HepG2 (cell line): Measurements from ENCODE around the gene PLEKHN1. TPM values are rescaled to one million over a fixed set of nuclear protein-coding genes. Genes with fewer than 3 reads are reported as not detected.

ENCODE experiments used
- CEBPB ChIP-seq: IDR thresholded peaks from 2 replicates; pipeline ENCODE4 v1.6.1; 2011; ENCODE audit warnings: low read depth, low read length, improper control_type of control experiment, borderline replicate concordance
- CENPT ChIP-seq: sonication (generic); formaldehyde crosslinking; IDR thresholded peaks from 2 replicates; pipeline ENCODE4 v1.8.0; 2022; ENCODE audit warnings: low read depth, mild to moderate bottlenecking, moderate library complexity, missing genetic modification reagents
- EEA1 ChIP-seq: sonication (generic); formaldehyde crosslinking; IDR thresholded peaks from 2 replicates; pipeline ENCODE4 v1.5.1; 2020; ENCODE audit warnings: mild to moderate bottlenecking, missing genetic modification reagents, borderline replicate concordance
- EZH2 ChIP-seq: conservative IDR thresholded peaks from 2 replicates; pipeline ENCODE4 v1.6.1; 2012; ENCODE audit warnings: mild to moderate bottlenecking, low read depth, low read length, moderate library complexity
- GFI1 ChIP-seq: sonication (generic); formaldehyde crosslinking; IDR thresholded peaks from 2 replicates; pipeline ENCODE4 v1.5.0; 2020; ENCODE audit warnings: missing genetic modification reagents, mild to moderate bottlenecking, borderline replicate concordance
- HCFC1 ChIP-seq: fragments of 150-350 bp; IDR thresholded peaks from 2 replicates; pipeline ENCODE4 v1.6.1; 2014; ENCODE audit warnings: low read depth, low read length
- HMGA1 ChIP-seq: sonication (generic); formaldehyde crosslinking; conservative IDR thresholded peaks from 2 replicates; pipeline ENCODE4 v1.4.0; 2020; ENCODE audit warnings: missing genetic modification reagents
- HNF1A ChIP-seq, 2 experiments: sonication (generic) in 1 of 2; formaldehyde crosslinking in 1 of 2; IDR thresholded peaks; 2 replicates each; pipeline versions ENCODE4 v1.4.0 to v1.6.1; 2016 to 2020; ENCODE audit warnings: borderline replicate concordance in 1 of 2, low read depth in 1 of 2, mild to moderate bottlenecking in 1 of 2, missing genetic modification reagents in 1 of 2
- KLF13 ChIP-seq: sonication (generic); formaldehyde crosslinking; IDR thresholded peaks from 2 replicates; pipeline ENCODE4 v1.4.0; 2020; ENCODE audit warnings: mild to moderate bottlenecking, missing genetic modification reagents
- NBN ChIP-seq: fragments of 450-650 bp; conservative IDR thresholded peaks from 2 replicates; pipeline ENCODE4 v1.6.1; 2017
- PHF5A ChIP-seq: IDR thresholded peaks from one replicate; pipeline ENCODE4 v1.6.1; 2018; ENCODE audit warnings: low read depth, missing genetic modification reagents; ENCODE audit not compliant: unreplicated experiment
- ZBTB37 ChIP-seq: sonication (generic); formaldehyde crosslinking; IDR thresholded peaks from 2 replicates; pipeline ENCODE4 v1.4.0; 2020; ENCODE audit warnings: mild to moderate bottlenecking, missing genetic modification reagents
- ZNF512B ChIP-seq: sonication (generic); formaldehyde crosslinking; IDR thresholded peaks from 2 replicates; pipeline ENCODE4 v1.5.1; 2020; ENCODE audit warnings: missing genetic modification reagents, mild to moderate bottlenecking, borderline replicate concordance
- ZNF530 ChIP-seq: sonication (generic); formaldehyde crosslinking; IDR thresholded peaks from 2 replicates; pipeline ENCODE4 v1.5.0; 2020; ENCODE audit warnings: low read depth, mild to moderate bottlenecking, missing genetic modification reagents
- ZNF768 ChIP-seq: sonication (generic); formaldehyde crosslinking; IDR thresholded peaks from 2 replicates; pipeline ENCODE4 v1.4.0; 2020; ENCODE audit warnings: missing genetic modification reagents
- ZNF773 ChIP-seq: sonication (generic); formaldehyde crosslinking; IDR thresholded peaks from 2 replicates; pipeline ENCODE4 v1.4.0; 2020; ENCODE audit warnings: missing genetic modification reagents, borderline replicate concordance
- ZNF800 ChIP-seq: sonication (generic); formaldehyde crosslinking; IDR thresholded peaks from 2 replicates; pipeline ENCODE4 v1.4.0; 2020; ENCODE audit warnings: missing genetic modification reagents
- polyA plus RNA-seq, 8 experiments: library from polyadenylated mRNA; depleted of rRNA in 3 of 8; stranded (reverse) in 7 of 8; unstranded in 1 of 8; fragments of >200 nt; fragmentation: Illumina TruSeq in 4 of 8; extraction: Trizol in 4 of 8; gene quantifications; 2 replicates each; pipeline versions ENCODE4 v1.2.1 to v1.2.3, GENCODE V29; 2011 to 2016; ENCODE audit warnings: low read depth in 4 of 8, missing spikeins in 1 of 8, mixed read lengths in 1 of 8; ENCODE audit not compliant: insufficient read depth in 1 of 8
- total RNA-seq, 5 experiments: library from RNA; depleted of rRNA; stranded (reverse); fragments of >200 nt; fragmentation: Illumina TruSeq; extraction: Trizol; gene quantifications; 2 replicates each; pipeline ENCODE4 v1.2.3, GENCODE V29; 2016; ENCODE audit warnings: low read depth in 1 of 5

PLEKHN1 gene
- total and polyA plus RNA-seq, 2 of the 13 experiments (the other 11 are each of a cell fraction or from before 2014, with no cell fraction given) = 0.42 to 0.58 TPM

GRCh38 chr1:980602-981395 is 14.5 kb downstream of the PLEKHN1 start (continued):
- no peak for TF ChIP-seq ZNF512B (CRISPR knock-in tag)
- no peak for TF ChIP-seq GFI1 (CRISPR knock-in tag)
- TF ChIP-seq ZNF800 (CRISPR knock-in tag) = no peak
- no peak for TF ChIP-seq ZNF768 (CRISPR knock-in tag)
- no peak for TF ChIP-seq KLF13
- no peak for TF ChIP-seq PHF5A (CRISPR knock-in tag)
- no peak for TF ChIP-seq ZNF530 (CRISPR knock-in tag)
- no peak for TF ChIP-seq EZH2
- no peak for TF ChIP-seq CENPT (CRISPR knock-in tag)
- no peak for TF ChIP-seq ZNF773 (CRISPR knock-in tag)
- TF ChIP-seq EEA1 (CRISPR knock-in tag) = no peak
- no peak for TF ChIP-seq HCFC1
- no peak for TF ChIP-seq NBN
- no peak for TF ChIP-seq HMGA1 (CRISPR knock-in tag)
- no peak for TF ChIP-seq CEBPB
- no peak for TF ChIP-seq ZBTB37 (CRISPR knock-in tag)
- no peak for TF ChIP-seq HNF1A (IDR thresholded peaks at IDR 0.05; ENCODE audit: low read depth)
- no peak for TF ChIP-seq HNF1A (CRISPR knock-in tag; IDR thresholded peaks at IDR 0.05; ENCODE audit: borderline replicate concordance)
